ENCODE data around the gene ITIH3.

DNA sequence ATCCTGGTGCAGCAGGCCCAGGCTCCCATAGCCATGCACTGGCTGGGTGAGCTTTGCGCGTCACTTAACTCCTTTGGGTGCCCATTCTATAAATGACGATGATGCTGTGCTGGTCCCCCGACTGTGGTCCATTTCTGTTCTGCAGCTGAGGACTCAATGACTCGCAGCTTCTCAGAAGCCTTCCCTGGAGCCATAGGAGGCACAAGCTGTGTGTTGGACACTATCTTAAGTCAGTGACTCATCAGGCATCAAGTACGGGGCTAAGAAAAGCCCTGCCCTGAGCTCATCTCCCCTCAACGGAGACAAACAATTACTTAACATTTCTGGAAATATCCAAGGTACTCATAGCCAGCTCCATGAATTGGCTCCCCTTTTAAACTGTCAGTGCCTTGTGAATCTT lies 54.0 kb downstream of the ITIH3 start:
- TF ChIP-seq ZNF274 (IDR thresholded peaks at IDR 0.05; ENCODE audit: low read depth, low read length) = no peak
- no peak for TF ChIP-seq YY1 (IDR thresholded peaks at IDR 0.05; ENCODE audit: insufficient read depth, insufficient read length)
